GM18951 (cell line): ENCODE results near the gene TRAPPC8.

Experiments
- POLR2A ChIP-seq: IDR thresholded peaks from 4 replicates; pipeline ENCODE4 v1.6.1; 2011; ENCODE audit warnings: mild to moderate bottlenecking; ENCODE audit not compliant: insufficient read length, insufficient read depth; ENCODE audit errors: extremely low read depth
- in situ Hi-C: fragments of 300-500 bp; cut with MboI; formaldehyde crosslinking; loops from one replicate; pipeline ENCODE4 v1.12.0; 2022; ENCODE audit warnings: low sequenced_read_pairs, mixed read lengths, inconsistent platforms; ENCODE audit not compliant: unreplicated experiment

Gene TRAPPC8

DNA sequence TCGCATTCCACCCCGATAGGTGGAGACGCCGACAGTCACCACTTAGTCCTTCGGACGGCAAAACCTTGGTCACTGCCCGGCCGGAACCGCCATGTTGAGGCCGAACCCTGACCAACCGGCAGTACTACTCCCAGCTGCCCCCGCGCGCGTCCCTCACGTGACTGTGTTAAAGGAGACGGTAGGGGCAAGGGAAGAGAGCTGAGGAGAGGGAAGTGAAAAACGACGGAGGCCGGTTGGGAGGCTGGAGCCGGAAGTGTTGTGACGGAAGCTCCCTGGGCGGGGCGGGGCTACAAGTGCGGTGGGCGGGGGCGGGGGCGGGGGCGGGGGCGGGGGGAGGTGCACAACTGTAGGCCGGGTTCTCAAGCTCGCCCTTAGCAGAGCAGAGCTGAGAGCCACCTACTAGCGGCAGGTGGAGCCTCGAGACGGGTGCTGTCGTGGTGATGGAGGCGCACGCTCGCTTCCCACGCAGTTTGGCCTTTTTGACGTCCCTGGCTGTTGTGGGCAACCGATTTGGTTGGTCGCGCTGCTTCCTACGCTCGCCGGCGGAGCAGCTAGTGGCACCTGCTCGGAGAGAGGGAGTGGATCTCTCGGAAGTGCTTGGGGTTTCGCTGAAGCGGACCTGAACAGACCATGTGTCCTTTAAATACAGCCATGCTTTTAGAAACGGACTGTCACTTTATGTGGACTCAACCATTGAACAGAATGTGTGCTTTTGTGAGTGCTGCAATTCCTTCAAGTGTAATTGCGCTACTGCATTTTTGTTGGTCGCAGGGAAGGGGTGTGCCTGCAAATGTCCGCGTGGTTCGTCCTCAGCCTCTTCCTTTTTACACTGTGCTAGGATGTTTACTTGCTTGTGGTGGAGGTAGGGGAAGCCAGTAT lies at the start of gene TRAPPC8:
TSS of gene TRAPPC8 (minus strand) at position 130 of the 879 bp plus-strand sequence. CDS start 364 bp downstream, outside the sequence.
- TF ChIP-seq POLR2A: peak; percentile 84
- in situ Hi-C loops: no loop called here

- TF ChIP-seq POLR2A: no peak
- in situ Hi-C loops: no loop called here
These were observed 47.9 kb upstream of the TRAPPC8 start for GRCh38 chr18:31990823-31991222.

- in situ Hi-C loops: no loop called here
- no peak for TF ChIP-seq POLR2A
These were observed 41.0 kb upstream of the TRAPPC8 start for GRCh38 chr18:31983976-31984375.

- in situ Hi-C loops: no loop called here
- TF ChIP-seq POLR2A: no peak
These were observed 40.1 kb upstream of the TRAPPC8 start for GRCh38 chr18:31983020-31983419.

DNA sequence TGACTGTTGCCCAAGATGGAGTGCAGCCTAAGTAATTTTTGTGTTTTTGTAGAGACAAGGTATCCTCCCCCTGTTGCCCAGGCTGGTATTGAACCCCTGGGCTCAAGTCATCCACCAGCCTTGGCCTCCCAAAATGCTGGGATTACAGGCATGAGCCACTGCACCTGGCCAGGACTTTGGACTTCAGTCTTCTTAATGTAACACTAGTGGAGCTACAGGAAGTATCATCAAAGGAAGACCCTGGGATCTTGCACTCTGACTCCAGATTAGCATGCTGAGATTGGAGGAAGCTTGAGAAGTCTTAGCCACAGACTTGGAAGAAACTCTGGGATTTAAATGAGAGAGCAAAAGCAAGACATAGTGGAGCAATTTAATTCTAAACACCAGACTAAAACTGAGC lies 37.9 kb upstream of the TRAPPC8 start:
- in situ Hi-C loops: no loop called here
- TF ChIP-seq POLR2A: no peak

DNA sequence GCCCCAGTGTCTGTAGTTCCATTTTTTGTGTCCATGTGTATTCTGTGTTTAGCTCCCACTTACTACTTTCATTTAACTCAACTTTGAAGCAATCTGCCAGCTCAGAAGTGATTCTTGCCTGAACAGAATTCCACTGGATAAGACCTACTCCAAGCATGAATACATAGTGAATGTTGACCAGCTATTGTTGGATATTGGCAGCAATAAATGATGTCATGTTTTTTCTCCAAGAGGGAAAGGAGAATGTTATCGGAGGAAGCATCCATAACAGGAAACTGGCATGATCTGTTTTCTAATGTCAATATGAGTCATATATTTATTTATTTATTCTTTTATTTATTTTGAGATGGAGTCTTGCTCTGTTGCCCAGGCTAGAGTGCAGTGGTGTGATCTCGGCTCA lies 36.8 kb upstream of the TRAPPC8 start:
- in situ Hi-C loops: no loop called here
- no peak for TF ChIP-seq POLR2A

DNA sequence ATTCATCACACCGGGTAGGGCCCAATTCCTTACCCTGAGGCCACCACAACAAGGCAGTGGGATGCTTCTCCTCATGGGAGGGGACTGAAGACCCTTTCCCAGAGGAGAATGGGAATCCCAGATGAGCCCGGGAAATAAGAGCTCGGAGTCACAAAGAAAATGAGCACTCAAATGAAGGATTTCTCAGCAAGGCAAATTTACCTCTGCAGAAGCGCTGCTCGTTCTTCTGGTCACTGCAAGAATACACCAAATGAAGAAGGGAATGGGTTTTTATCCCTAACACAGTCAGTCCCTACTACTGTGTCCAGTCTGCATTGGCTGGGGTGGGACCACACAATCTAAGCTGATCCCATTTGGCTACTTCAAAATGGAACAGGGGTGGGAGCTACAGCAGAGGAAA lies 35.7 kb upstream of the TRAPPC8 start:
- in situ Hi-C loops: no loop called here
- TF ChIP-seq POLR2A: no peak

- TF ChIP-seq POLR2A: no peak
- in situ Hi-C loops: no loop called here
These were observed 34.4 kb upstream of the TRAPPC8 start for GRCh38 chr18:31977270-31977872.

- in situ Hi-C loops: no loop called here
- TF ChIP-seq POLR2A: no peak
These were observed 33.3 kb upstream of the TRAPPC8 start for GRCh38 chr18:31976242-31976641.

- in situ Hi-C loops: no loop called here
- TF ChIP-seq POLR2A: no peak
These were observed 31.1 kb upstream of the TRAPPC8 start for GRCh38 chr18:31973929-31974546.

- in situ Hi-C loops: no loop called here
- no peak for TF ChIP-seq POLR2A
These were observed 27.7 kb upstream of the TRAPPC8 start for GRCh38 chr18:31970617-31971016.

GRCh38 chr18:31965316-31965970 lies 22.5 kb upstream of the TRAPPC8 start:
- no peak for TF ChIP-seq POLR2A
- in situ Hi-C loops: no loop called here

DNA sequence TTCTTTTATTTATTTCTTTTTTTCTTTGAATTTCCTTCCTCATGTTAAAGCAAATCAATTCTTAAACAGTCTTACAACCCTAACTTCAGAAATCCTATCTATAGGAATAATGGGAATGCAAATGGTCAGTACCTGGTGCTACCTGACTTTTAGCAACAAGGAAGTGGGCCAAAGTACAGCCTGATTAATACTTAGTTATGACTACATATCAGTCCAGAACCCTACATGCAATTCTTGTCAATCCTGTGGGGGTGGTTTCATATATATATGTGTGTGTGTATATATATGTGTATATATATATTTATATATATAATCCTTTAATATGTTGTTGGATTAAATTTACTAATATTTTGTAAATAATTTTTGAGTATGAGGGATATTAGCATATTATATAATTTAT lies 14.8 kb upstream of the TRAPPC8 start:
- TF ChIP-seq POLR2A: no peak
- in situ Hi-C loops: no loop called here
